Limb (tissue), 2 donors: ENCODE results near the gene MLX.
A peak's percentile ranks its signal among the peaks of the same experiment; 100 is the strongest.
"Not testable (repeated sequence)": the region's sequence is repeated elsewhere in the genome, so short reads cannot be mapped to it uniquely, and the experiment has no call there.

Experiments used
- DNase-seq, 2 donors: peaks; one replicate each; pipeline ENCODE4 v3.0.0-alpha.2; 2016; ENCODE audit errors: extremely low spot score in 2 of 2

MLX gene

DNA sequence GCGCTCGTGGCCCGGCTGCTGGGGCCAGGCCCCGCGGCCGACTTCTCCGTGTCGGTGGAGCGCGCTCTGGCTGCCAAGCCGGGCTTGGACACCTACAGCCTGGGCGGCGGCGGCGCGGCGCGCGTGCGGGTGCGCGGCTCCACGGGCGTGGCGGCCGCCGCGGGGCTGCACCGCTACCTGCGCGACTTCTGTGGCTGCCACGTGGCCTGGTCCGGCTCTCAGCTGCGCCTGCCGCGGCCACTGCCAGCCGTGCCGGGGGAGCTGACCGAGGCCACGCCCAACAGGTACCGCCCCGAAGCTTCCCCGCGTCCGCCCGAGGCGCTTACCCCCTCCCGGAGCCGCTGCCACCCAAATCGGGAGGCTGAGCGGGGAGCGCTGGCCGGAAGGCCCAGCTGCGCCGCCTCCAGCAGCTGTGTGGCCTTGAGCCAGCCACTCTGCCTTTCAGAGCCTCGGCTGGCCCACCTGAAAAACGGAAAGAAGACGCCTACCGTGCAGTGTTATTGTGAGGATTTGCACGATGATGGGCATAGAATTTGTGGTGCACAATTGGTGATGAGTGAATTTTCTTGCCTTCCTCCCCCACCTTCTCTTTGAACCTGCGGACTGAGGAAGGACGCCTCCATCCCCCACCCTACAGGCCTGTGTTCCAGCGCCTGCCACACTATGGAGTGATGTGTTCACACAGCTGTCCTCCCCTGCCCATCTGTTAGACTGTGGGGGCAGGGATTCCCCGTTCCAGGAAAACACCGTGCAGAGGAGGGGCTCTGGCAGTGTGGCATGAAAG lies 30.3 kb upstream of the MLX start:
- DNase-seq, result peak; percentile 76 to 85

DNA sequence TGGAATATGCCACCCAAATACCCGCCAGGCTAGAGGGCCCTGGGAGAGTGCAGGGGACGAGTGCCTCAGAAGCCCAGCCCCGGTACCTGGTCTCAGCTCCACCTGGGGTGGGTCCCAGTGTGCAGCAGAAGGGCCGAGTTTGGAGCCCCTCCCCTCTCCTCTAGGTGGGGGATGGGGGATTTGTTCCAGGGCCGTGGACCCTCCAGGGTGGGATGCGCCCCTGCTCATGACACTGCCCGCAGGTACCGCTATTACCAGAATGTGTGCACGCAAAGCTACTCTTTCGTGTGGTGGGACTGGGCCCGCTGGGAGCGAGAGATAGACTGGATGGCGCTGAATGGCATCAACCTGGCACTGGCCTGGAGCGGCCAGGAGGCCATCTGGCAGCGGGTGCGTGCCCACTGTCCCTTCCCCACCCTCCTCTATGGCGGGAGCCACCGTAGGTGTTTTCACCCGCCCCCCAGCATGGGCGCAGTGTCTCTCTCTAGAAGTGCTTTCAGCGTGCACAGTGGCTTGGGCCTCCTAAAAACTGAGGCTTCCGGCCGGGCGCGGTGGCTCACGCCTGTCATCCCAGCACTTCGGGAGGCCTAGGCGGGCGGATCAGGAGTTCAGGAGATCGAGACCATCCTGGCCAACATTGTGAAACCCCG lies 29.6 kb upstream of the MLX start:
- no peak for DNase-seq

DNA sequence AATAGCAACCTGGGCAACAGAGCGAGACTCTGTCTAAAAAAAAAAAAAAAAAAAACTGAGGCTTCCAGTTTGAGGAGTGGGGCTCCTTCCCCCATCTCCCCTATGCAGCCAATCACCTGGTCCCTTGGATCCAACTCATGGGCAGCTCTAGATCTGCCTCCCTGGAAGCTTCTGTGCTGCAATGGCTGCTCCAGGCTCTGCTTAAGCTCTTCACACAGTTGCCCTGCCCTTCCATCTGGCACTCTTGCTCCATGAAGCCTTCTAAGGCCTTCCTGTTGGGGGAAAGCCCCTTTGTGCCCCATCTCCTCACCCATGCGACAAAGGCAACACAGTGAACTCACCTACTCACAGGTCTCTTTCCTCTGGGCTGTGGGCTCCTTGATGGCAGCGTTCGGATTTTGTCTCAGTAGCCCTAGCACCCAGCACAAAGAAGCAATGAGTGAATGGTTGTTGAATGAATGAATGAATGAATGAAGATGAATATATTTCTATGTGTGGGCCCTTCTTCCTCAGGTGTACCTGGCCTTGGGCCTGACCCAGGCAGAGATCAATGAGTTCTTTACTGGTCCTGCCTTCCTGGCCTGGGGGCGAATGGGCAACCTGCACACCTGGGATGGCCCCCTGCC lies 29.0 kb upstream of the MLX start:
- no peak for DNase-seq

DNA sequence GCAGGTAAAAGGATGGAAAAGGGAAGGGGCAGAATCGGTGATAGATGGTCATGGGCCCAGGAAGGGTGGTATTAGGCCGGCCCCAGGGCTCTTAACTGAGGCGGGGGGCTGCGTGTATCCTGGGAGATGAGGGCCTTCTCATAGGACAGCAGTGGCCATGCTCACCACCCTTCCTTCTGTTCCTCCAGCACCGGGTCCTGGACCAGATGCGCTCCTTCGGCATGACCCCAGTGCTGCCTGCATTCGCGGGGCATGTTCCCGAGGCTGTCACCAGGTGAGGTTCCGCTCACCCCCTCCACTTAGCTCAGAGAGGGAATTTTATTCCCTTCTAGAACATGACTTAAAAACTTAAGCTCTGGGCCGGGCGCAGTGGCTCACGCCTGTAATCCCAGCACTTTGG lies 28.4 kb upstream of the MLX start:
- no peak for DNase-seq

DNA sequence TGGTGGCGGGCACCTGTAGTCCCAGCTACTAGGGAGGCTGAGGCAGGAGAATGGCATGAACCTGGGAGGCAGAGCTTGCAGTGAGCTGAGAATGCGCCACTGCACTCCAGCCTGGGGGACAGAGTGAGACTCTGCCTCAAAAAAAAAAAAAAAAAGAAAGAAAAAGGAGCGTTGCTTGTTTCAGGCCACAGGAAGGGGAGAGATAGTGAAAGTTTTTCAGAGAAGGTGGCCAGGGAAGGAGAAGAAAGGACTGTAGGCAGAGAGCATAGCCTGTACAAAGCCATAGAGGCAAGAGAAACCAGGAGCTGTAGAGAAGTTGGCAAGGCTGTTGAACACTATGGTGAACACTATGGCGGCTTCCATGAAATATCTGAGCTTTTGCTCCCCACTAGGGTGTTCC lies 26.3 kb upstream of the MLX start:
- DNase-seq, result not testable (repeated sequence)

DNA sequence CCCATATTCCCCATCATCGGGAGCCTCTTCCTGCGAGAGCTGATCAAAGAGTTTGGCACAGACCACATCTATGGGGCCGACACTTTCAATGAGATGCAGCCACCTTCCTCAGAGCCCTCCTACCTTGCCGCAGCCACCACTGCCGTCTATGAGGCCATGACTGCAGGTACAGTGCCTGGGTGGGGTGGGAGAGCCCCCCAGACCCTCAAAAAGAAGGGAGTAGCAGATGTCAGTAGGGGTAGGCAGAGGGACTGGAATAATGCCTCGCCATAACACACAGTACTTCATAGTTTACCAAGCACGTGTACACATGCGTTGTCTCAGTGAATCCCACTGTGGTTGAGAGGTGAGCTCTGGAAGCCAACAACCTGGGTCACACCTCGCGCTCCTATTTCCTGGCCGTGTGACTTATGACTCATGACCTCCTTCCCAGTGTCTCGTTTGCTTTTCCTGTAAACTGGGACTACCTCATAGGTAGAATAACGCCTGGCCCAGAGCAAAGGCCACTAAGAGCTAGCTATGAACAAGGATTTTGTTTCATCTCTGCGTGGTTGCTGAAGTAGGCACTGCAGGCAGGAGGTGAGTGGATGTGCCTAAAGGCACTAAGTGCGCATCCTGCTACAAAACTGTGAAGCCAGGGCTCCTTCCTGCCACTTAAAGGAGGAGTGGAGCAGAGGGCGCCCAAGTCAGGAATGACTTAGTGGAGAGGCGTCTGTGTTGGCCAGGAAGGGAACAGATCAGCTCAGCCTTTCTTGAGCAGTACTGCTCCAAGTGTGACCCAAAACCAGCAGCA lies 25.7 kb upstream of the MLX start:
- no peak for DNase-seq

DNA sequence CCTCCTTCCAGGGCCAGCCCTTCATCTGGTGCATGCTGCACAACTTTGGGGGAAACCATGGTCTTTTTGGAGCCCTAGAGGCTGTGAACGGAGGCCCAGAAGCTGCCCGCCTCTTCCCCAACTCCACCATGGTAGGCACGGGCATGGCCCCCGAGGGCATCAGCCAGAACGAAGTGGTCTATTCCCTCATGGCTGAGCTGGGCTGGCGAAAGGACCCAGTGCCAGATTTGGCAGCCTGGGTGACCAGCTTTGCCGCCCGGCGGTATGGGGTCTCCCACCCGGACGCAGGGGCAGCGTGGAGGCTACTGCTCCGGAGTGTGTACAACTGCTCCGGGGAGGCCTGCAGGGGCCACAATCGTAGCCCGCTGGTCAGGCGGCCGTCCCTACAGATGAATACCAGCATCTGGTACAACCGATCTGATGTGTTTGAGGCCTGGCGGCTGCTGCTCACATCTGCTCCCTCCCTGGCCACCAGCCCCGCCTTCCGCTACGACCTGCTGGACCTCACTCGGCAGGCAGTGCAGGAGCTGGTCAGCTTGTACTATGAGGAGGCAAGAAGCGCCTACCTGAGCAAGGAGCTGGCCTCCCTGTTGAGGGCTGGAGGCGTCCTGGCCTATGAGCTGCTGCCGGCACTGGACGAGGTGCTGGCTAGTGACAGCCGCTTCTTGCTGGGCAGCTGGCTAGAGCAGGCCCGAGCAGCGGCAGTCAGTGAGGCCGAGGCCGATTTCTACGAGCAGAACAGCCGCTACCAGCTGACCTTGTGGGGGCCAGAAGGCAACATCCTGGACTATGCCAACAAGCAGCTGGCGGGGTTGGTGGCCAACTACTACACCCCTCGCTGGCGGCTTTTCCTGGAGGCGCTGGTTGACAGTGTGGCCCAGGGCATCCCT lies 23.5 kb upstream of the MLX start:
- DNase-seq, result no peak

DNA sequence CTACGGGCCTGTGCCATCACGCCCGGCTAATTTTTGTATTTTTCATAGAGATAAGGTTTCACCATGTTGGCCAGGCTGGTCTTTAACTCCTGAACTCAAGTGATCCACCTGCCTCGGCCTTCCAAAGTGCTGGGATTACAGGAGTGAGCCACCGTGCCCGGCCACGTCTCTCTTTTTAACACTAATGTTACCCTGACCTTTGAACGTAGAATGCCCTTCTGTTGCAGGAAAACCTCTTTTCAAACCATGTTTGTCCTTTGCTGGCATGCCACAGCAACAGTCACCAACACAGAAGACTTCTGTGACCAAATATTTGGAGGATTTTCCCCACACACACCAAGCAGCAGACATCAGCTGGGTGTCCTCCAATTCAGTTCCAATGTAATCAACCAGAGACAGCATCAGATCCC lies 22.0 kb upstream of the MLX start:
- no peak for DNase-seq

DNA sequence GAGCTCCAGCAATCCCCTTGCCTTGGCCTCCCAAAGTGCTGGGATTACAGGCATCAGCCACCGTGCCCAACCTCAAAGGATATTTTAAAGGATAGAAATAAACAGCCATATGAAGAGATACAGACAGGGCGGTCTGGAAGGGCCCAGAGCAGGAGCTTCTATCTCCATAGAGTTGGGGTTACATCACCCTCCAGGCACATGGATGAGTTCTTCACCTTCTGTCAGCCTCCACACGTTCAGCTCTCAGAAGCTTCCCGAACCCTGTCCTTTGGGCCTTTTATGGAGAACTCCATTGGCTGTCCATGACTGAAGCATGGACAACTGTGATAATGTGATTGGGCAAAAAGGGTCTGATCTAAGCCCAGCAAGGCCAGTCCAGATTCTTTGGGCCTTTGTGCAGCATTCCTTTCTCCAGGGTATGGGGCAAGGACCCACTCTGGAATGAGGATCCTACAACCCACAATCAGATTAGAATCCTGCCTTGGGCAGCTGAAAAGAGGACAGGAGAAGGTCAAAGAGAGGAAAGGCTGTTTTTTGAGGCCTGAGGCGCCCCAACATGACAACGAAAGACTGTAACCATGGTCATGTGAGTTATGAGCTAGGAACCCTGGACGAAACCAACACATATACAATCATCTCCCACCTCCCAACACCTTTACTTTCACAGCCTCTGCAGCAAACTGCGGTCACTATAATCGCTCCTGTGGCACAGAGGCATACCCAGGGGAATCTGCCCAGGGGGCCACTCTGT lies 21.0 kb upstream of the MLX start:
- not testable (repeated sequence) for DNase-seq

DNA sequence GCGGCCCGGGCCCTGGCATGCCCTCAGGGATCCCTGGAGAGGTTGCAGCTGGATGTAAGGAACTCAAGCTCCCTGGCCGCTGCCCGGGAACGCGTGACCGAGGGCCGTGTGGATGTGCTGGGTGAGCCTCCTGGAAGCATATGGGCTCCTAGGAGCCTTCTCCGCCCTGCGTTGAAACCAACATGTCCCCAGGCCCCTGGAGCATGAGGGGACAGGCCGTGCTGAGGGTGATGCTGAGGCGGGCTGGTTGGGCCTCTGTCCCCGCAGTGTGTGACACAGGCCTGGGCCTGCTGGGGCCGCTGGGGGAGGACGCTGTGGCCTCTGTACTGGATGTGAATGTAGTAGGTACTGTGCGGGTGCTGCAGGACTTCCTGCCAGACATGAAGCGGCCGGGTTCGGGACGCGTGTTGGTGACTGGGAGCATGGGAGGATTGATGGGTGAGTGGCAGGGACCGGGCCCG lies 19.9 kb upstream of the MLX start:
- peak in 1 of 2 donors; percentile 30 for DNase-seq

DNA sequence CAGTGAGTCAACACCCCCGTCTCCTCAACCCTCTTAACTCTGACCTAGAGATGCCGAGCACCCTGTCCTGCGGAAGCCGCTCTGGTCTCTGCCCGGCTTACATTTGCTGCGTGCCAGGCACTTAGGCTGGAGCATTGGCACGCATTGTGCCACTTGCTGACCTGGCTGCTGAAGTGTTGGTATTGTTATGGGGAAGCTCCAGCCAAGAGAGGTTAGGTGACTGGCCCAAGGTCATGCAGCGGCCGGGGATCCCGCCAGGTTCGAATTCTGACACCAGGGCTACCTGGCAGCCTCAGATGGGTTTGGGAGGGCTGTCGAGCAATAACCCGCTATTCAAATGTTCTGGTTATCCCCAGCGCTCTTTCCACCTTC lies 19.2 kb upstream of the MLX start:
- DNase-seq, result no peak

DNA sequence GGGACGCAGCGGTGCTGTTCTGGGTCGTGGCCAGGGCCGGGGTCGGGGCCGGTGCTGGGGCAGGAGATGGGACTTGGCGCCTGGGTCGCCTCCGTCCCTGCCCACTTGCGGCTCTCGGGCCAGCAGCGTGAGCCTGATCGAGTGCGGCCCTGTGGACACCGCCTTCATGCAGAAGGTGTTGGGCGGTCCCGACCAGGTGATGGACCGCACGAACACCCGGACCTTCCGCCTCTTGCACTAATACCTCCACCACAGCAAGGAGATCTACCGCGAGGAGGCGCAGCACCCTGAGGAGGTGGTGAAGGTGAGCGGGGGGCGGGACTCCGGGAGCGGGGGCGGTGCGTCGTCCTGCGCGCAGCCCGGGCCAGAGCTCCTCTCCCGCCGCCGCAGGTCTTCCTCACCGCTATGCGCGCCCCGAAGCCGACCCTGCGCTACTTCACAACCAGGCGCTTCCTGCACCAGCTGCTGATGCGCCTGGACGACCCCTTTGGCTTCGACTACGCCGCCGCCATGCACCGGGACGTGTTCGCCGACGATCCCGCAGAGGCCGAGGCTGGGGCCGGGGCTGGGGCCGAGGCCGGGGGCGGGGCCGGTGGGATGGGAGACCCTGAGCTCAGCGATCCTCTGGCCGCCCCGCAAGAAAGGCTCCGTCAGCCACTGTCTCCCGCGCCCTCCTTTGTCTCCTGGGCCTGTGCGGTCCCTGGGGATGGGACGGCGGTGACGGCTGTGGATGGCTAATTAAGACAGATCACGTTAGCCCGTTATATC lies 18.6 kb upstream of the MLX start:
- peak in 1 of 2 donors; percentile 84 for DNase-seq

DNA sequence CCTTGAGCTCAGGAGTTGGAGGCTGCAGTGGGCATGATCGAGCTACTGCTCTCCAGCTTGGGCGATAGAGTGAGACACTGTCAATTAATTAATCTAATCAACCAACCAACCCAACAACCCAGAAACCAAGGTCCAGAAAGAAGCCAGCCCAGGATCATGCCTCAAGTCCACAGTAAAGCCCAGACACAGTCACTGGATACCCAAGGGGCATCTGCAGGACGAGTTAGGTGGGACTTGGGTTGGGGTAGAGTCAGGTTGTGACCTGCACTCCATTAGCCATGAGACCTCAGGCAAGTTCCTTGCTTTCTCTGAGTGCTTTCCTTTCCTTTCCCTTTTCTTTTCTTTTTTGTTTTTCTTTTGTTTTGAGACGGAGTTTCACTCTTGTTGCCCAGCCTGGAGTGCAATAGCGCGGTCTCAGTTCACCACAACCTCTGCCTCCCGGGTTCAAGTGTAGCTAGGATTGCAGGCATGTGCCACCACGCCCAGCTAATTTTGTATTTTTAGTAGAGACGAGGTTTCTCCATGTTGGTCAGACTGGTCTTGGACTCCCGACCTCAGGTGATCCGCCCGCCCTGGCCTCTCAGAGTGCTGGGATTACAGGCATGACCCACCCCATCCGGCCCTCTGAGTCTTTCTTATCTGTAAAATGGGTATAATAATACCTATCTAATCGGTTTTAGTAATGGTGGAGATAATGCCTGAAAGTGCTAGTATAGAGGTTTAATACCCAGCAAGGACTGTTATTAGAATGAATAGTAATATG lies 17.7 kb upstream of the MLX start:
- no peak for DNase-seq

DNA sequence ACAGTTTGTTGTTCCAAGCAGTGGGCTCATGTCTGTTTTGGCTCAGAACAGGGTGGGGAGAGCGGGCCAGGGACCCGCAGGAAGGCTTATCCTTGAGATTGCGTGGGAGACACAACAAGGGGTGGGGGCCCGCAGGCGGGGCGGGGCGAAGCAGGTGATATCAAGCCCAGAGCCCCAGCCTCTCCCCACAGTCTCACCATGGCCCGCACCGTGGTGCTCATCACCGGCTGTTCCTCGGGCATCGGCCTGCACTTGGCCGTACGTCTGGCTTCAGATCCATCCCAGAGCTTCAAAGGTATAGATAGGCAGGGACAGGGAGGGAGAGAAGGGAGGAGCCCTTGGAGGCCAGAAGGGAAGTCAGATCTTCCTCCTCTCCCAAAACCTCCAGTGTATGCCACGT lies 14.2 kb upstream of the MLX start, which contains the start of gene HSD17B1:
Gene HSD17B1, plus strand, starts transcription at position 188 of the 400 bp plus-strand sequence. Its CDS starts 11 bp downstream, at position 199.
- DNase-seq, result not testable (repeated sequence)

DNA sequence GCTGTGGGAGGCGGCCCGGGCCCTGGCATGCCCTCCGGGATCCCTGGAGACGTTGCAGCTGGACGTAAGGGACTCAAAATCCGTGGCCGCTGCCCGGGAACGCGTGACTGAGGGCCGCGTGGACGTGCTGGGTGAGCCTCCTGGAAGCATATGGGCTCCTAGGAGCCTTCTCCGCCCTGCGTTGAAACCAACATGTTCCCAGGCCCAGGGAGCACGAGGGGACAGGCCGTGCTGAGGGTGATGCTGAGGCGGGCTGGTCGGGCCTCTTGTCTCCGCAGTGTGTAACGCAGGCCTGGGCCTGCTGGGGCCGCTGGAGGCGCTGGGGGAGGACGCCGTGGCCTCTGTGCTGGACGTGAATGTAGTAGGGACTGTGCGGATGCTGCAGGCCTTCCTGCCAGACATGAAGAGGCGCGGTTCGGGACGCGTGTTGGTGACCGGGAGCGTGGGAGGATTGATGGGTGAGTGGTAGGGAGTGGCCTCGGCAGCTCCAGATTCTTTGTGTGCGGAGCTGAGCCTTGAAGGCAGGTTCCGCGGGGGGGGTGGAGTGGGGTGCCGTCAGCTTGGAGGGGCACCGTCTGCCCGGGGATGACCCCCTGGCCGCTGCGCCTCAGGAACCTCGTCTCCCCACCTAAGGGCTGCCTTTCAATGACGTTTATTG lies 13.6 kb upstream of the MLX start:
- peak in 1 of 2 donors; percentile 40 for DNase-seq

DNA sequence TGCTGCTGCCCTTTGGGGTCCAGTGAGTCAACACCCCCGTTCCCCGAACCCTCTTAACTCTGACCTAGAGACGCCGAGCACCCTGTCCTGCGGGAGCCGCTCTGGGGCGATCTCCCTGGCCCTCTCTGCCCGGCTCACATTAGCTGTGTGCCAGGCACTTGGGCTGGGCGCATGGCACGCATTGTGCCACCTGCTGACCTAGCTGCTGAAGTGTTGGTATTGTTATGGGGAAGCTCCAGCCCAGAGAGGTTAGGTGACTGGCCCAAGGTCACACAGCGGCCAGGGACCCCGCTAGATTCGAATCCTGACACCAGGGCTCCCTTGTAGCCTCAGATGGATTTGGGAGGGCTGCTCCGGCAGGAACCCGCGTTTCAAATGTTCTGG lies 13.0 kb upstream of the MLX start:
- DNase-seq, result no peak

DNA sequence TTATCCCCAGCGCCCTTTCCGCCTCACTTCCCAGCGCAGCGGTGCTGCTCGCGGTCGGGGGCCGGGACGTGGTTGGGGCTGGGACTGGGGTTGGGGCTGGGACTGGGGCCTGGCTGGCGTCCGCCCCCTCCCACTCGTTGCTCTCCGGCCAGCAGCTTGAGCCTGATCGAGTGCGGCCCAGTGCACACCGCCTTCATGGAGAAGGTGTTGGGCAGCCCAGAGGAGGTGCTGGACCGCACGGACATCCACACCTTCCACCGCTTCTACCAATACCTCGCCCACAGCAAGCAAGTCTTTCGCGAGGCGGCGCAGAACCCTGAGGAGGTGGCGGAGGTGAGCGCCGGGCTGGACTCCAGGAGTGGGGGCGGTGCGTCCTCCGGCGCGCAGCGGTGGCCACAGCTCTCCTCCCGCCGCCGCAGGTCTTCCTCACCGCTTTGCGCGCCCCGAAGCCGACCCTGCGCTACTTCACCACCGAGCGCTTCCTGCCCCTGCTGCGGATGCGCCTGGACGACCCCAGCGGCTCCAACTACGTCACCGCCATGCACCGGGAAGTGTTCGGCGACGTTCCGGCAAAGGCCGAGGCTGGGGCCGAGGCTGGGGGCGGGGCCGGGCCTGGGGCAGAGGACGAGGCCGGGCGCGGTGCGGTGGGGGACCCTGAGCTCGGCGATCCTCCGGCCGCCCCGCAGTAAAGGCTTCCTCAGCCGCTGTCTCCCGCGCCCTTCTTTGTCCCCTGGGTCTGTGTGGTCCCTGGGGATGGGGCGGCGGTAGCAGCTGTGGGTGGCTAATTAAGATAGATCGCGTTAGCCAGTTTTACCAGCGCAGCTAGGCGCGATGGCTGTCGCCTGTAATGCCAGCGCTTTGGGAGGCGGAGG lies 12.4 kb upstream of the MLX start:
- DNase-seq, result peak; percentile 86 to 93
